Activated T-helper 1 cell treated with anti-CD3 and anti-CD28 coated beads, Interleukin-2, amount 50 U/mL, for 16 hours (primary cell): ENCODE results near the gene CAMTA1.

Experiments used
- DNase-seq, 2 donors: peaks; one replicate each; pipeline ENCODE4 v3.0.0-alpha.2; 2020; ENCODE audit warnings: low read depth in 1 of 2, low spot score in 1 of 2

CAMTA1 gene

DNA sequence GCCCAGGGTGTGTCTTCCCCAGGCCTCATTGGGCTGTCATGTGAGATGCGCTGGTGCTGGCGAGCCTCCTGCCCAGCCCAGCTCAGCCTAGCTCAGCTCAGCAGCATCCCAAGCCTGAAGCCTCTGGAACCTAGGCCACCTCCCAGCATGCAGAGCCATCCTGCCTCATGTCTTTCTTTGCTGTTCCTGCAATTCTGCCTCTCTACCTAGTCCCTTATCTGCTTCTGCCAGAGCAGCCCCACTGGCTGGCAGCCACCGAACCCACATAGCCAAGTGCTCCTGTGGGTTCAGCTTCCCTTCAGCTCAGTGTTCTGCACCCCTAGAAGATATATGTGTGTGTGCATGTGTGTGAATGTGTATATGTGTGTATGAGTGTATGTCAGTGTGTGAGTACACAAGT is 694.3 kb downstream of the CAMTA1 start:
- no peak for DNase-seq

DNA sequence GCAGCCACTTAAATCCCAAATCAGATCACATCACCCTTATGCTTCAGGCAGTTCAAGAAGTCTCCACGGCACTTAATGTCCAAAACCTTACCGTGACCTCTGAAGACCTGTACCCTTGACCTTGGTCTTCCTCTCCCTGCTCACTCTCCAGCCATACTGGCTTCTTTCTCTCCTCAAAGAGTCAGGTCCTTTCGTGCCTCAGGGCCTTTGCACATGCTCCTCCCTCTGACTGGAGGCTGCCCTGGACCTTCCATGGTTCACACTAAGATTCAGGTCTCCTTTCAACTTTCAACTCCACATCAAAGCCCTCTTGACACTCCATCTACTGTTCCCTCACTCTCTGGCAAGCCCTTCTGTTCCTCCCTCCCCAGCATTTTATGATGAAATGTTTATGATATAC is 695.9 kb downstream of the CAMTA1 start:
- no peak for DNase-seq

DNA sequence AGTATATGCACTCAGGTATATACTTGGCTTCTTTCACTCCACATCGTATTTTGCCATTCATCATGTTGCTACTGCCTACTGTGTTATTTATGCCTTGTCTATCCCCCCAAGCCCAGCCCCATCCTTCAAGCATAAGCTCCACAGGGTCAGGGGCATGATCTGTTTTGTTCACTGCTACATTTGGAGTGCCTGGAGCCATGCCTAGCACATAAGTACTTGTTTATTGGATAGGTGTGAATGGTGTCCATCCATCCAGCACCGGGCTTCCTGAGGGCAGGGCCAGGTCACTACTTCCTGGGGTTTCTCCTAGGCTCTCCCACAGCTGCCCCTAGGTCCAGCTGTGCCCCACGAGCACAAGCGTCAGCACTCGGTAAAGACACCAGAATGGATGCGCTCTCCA is 696.8 kb downstream of the CAMTA1 start:
- no peak for DNase-seq

DNA sequence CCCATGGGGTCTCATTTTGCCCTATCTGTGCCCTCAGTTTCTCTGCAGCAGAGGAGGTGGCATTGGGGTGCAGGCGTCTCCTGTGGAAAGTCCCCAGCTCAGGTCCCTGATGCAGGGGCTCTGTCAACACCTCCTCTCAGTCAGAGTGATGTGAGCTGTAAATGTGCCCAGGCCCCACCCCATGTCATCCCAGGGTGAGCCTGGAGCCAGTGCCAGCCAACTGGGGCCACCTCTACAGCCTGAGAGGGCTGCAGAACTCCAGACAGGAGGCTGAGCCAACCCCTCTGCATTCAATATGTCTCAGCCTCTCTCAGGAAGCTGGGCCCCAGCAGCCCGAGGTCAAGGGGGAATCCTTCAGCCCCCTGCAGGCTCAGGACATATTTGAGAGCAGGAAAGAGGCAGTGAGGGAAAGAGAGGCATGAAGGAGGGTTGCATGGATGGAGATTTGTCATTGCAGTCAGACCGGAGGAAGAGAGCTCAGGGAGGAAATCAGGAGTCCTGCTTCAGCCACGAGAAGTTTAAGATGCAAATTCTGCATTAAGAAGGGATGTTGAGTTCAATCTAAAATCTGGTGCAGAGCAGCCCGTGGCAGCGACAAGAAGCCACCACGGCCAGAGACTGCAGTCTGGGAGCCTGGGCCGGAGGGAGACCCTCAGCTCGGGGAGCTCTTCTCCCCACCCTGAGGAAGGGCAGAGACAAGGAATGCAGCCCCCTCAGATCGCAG is 697.7 kb downstream of the CAMTA1 start:
- DNase-seq, result no peak

DNA sequence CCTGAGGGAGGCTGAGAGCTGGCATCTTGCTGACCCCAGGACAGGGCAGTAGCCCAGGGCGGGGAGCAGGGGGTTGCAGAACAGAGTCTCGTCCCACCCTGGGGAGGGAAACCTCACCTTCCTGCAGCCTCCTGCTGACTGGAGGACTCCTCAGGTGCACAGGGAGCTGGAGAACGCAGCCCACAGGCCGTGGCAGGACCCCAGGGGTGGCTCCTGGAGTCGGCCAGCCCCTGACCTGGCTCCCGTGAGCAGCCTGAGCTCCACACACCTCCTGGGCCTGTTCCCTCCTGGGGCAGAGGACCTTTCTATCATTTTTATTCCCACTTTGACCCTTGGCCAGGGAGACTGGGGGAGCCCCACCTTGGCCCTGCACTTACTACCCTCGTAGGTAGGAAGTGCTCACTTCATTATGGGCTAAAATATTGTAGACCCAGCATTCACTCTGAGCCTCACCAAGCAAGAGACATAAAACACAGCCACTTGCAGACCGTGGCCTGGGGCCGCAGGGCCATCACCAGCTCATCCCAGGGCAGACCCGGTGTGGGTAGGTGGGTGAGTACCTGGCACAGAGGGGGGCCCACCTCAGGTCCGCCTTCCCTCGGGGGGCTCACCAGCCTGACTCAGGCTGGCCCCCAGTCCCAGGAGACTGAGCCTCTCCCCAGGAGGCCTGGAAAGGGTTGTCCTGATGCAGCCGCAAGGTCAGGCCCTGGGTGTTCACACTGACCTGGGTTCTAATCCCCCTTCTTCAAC is 698.6 kb downstream of the CAMTA1 start:
- DNase-seq, result no peak

DNA sequence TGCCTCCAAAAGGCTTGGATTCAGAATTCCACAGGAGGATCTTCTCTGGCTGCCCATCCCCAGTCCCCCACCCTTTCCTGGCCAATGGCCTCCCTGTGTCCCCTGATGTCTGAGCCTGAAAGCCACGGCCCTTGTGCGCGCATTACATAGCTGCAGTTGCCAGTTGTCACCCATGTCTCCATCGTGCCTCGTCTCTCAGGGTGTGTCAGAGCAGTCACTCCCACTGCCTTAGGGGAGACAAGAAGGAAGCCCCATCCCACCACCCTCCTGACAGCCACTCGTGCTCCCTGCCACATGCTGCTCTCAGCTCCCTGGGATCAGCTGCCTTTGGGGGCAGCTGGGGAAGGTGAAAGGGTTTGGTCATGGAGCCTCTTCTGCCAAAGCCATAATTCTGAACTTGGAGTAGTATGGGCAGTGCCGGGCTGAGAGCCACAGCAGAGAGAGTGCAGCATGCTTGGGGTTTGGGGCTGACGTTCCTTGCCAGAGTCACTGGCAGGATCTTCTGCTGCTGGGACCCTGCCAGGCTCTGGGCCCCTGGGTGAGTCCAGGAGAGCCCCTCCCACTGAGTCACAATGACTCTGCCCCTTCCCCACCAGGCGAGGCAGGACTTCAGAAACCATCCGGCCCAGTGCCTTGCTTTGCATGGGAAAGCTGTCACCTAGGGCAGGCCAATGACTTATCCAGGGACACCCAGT is 700.0 kb downstream of the CAMTA1 start:
- no peak for DNase-seq

DNA sequence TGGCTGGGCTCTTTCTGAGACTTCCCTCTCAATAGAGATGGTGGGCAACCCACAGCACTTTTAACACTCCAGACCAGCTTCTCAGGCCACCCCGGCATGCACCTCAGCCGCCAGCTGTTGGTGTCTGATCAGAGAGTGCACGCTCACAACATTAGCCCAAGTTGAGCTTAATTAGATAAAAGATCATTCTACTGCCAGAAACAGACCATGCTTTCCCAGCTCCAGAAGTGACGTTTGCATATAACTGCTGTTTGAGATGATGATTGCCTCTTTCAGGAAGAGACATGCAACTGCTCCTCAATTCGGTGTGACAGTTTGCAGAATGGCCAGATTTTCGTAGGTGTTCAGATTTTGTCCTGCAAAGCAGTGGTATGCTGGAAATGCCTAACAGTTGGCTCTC is 700.6 kb downstream of the CAMTA1 start:
- DNase-seq, result no peak

DNA sequence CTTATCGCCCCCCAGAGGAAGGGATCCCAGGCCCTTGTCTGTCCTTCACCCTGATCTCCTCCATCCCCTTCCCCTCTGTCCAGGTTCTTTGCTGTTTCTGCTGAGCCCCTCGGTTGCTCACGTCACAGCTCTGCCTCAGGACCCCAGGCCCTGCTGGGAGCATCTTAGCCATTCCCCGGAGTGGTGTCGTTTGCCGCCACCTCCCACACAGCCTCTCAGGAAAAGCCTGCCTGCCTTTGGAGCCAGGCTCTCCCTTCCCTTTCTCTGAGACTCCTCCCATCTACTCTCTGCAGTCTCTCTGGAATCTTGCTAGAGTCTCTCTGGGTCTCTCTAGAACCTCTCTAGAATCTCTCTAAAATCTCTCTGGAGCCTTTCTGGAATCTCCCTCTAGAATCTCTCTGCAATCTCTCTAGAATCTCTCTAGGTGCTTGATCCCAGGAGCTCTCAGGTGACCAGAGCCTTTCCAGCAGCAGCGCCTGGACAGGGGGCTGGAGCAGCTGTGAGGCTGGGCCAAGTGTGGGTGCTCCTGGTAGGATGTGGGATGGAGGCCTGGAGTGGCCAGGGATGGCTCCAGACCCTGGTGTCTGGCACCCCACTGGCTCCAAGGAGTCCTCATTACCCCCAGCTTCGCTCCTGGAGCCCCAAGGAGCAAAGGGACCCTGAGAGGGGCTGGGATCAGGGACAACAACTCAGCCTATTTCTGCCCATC is 702.7 kb downstream of the CAMTA1 start:
- no peak for DNase-seq

DNA sequence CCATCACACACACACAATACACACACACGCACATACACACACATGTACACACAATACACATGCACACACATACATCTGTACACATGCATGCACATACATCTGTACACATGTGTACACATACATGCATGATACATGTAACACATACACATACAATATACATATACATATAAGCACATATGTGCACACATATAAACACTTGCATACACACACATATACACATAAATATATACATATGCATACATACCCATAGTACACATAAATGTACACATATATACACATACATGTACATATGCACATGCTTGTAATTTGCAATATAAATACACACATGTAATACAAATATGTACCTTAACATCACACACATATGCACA is 703.2 kb downstream of the CAMTA1 start:
- DNase-seq, result no peak

DNA sequence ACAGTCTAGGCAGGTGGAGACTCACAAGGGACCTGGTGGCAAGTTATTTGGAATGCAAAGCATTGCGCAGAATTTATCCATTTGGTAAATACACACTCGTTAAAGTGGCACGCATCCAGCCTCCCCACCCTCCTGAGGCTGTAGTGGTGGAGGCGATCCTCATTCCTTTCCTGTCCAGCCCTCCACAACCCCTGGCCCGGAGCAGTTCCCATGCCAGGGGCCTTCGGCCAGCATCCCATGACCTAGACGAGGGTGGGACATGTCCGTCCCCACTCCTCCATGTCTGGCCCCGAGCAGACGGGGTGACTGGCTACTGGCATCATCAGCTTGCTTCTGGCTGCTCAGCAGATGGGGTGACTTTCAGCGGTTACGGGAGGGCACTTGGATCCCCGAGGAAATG is 704.3 kb downstream of the CAMTA1 start:
- DNase-seq, result no peak

DNA sequence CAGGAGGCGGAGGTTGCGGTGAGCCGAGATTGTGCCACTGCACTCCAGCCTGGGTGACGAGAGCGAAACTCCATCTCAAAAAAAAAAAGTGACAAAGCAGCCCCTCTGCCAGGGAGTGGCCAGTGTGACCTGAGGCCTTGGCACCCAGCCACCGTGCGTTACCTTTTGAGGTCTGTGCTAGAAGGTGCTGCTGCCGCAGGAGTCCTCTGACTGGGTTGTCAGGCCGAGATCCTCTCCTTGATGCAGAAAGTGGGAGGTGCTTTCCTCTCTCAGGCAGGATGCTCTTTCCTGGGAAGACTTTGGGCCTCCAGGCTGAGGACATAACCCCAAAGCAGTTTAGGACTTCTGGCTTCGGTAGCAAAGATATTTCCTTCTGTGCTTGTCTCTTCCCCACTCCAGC is 705.3 kb downstream of the CAMTA1 start:
- no peak for DNase-seq

DNA sequence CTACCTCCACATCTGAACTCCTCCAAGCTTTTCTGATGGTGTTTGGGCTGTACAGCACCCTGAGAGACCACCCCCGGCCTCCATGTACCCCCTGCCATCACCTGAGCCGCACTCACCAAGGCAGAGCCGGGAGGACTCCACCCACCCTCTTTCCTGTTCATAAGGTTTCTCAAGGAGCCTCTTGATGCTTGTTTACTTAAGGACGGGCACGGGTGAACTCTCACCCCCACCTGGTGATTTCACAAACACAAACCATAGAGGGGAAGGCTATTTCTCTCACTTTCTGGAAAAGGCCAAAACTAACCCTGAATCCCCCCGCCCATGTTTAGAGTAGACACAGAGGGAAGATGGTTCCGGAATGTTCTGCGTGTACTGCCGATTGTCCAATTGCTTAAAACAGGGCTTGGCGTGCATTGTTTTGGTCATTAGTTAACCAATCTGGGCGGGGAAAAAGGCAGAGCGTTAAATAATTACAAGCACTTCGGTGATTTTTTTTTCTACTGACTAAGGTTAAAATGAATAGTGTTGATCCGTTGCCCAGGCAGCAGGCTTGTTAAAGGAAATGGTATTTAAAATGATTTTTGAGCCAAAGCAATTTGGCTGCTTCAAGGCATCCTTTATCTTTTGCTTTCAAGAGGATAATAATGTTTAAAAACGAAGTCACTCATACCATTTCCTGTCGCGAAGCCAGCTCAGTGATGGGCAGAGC is 706.0 kb downstream of the CAMTA1 start:
- DNase-seq, result no peak

DNA sequence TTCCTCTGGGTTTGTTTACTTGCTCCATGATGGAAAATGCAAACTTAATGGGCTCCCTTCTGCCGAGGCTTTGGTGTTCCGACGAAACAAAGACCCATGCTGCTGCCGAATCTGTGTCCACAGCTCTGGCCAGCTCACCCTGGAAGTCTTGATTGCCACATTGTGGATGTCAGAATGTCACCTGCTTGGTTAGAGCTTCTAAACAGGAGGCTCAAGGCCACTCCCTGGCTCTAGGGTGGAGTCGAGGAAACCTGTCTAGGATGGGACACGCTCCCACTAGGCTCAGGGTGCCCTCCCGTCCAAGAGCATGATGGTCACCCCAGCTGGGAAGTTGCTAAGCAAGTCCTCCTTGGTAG is 706.5 kb downstream of the CAMTA1 start:
- no peak for DNase-seq

DNA sequence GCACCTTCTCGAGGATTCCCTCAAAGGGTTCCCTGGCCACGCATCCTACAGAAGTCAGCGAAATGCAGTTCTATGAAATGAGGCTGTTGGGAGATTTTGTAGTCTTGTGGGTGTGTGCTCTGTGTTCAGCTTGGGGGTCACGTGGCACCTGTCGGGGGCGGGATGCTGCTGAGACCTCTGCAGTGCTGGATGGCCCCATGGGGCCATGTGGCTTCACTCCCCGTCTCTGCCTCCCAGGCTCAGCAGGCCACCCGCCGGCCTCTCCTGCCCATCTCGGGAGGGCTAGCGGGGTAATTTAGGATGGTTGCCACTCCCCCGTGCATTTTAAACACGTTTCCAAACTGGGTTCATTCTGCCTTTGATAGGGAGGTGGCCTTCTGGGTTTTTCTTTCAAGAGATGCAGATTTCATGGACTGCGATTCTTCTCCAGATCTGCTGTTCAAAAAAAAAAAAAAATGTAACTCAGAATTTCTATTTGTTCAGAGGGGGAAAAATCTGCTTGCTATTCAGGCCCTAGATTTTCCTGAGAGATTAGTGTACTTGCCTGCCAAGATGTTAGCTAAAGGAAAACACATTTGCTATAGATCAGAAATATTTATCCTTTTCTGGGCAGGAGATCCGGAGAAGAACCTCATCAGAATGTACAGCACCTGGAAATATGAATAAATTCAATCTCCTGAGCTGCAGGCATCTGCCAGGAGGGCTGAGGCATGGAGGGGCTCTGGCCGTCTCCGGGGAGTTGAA is 708.6 kb downstream of the CAMTA1 start:
- DNase-seq, result no peak

DNA sequence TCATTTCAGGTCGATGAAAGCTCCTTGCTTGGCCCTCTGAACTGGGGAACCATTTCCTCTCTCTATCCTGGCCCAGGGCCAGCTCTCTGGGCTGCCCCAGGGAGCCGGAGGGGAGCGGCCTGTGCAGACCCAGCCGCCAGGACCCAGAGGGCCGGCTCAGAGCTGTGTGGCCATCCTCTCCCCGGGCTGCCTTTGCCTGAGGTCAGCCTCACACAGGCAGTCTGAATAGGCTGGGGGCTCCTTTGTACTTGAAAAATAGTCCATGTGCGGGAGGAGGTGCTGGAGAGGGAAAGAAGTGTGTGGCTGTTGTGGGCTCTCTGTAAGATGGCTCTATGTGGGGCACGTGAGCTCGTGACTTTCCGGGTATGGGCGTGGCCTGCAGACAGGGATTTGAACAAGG is 710.7 kb downstream of the CAMTA1 start:
- DNase-seq, result no peak

DNA sequence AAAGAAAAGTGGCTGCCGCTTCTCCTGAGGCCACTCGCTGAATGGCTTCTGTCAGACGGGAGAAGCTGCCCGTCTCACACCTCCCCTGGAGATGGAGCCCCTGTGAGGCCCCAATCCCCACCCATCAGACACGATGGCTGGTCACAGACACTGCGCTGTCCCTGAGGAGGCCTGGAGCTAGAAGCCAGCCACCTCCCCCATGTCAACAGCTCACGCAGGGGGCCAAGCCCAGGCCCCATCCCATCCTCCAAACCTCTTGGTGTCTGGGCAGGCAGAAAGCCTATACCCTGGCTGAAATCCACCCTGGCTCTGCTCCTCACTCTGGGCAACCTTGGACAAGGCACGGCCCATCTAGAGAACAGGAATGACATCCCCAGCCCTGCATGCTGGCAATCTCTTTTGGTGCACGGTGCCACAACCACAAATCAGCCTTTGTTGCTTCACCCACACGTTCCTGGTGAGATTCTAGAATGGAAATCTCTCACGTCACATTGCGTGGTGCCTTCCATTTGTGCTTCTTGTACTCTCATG is 711.9 kb downstream of the CAMTA1 start:
- DNase-seq, result no peak

DNA sequence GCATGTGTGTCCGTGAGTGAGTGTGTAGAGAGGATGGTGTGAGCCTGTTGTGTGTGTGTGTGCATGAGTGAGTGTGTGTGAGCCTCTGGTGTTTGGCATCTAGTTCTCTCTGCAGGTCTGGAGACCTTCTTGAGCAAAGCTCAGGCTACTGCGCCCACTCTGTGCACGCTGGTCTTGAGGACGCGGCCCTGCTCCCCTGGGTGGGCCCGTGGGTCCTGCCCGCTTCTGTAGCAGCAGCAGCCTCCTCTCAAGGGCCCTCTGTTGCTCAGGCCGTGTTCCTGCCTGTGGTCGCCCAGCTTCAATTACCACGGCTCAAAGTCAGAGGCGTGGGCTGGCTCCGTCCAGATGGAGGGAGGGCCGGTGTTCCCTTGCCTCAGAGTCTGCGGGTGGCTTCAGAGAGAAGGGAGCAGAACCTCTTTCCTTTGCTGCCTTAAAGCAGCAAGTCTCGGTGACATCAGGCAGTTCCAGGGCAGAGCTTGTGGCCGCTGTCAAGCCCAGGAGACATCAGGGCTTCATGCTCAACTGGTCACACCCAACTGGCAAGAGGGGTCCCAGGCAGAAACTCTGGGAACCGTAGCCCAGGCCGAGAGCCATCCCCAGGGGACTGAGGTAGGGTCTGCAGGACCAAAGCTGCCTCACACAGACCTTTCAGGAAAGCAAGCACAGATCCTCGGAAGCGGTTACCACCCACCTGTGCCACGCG is 715.3 kb downstream of the CAMTA1 start:
- DNase-seq, result no peak

DNA sequence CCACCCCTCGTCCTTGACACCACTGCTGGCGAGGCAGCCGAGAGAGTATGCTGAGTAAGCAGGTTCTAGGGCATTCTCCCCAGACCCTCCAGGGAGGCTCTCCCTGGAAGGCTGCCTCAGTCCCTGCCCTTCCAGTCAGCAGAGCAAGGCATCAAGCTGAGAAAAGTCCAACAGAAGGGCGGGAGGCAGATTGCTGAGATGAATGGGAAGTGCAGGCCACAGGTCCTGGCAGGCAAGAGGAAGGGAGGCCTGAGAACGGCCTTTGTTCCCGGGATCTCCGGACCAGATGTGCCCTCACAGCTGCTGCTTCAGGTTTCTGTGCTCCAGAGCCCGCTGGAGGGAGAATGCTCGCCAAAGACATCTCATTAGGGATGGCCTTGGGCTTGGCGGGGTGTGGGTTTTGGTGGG is 715.8 kb downstream of the CAMTA1 start:
- no peak for DNase-seq

DNA sequence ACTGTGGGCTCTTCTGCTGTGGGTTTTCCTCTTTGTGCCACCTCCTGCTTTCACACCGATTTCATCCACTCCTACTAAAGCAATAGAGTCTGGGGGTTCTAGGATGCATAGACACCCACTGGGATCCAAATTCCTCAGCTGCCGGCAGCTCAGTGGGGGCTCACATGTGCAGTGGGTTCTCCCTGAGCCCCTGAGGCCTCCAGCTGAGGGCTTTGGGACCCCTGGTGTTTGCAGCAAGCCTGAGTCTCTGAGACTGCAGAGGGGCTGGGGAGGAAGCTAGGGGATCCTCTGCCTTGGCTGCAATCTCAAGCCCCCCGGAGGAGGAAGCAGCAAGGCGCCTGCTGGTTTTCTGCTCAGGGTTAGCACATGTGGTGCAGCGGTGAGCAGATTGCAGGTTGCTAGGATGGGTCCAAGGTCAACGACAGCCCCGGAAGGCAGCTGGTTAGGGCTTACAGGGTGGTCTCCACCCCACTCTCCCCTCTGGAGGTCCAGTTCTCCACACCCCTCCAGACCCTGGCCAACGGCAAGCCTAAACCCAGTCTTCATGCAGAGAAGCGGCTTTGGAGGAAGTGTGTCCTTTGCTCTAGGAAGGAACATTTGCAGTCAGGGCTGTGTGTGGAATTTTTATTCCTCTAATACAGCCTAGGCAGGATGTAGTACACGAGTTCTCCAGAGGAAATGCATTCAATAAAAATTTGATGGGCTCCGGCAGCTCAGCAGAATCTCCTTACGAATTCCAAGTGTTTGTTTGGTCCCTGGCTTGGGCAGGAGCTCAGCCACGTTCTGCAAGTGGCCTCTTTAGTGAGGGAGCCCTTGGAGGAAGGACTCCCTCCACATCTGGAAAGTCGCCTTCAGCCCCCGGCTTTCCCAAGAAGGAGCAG is 716.7 kb downstream of the CAMTA1 start:
- no peak for DNase-seq
